Activated naive CD8-positive, alpha-beta T cell (primary cell): ENCODE data around the gene MARCHF11.

ENCODE experiments used
- H3K27ac Mint-ChIP-seq: one replicate; pipeline ENCODE4 v1.8.0; 2021; ENCODE audit warnings: mixed read lengths
- H3K27me3 Mint-ChIP-seq: one replicate; pipeline ENCODE4 v1.8.0; 2021; ENCODE audit warnings: mixed read lengths
- H3K36me3 Mint-ChIP-seq: one replicate; pipeline ENCODE4 v1.8.0; 2021; ENCODE audit warnings: mixed read lengths
- H3K4me1 Mint-ChIP-seq: one replicate; pipeline ENCODE4 v1.8.0; 2021; ENCODE audit warnings: low read depth, mixed read lengths
- H3K4me3 Mint-ChIP-seq: one replicate; pipeline ENCODE4 v1.8.0; 2021; ENCODE audit warnings: mild to moderate bottlenecking, mixed read lengths
- H3K9me3 Mint-ChIP-seq: one replicate; pipeline ENCODE4 v1.8.0; 2021; ENCODE audit warnings: low read depth, mixed read lengths

MARCHF11 gene

DNA sequence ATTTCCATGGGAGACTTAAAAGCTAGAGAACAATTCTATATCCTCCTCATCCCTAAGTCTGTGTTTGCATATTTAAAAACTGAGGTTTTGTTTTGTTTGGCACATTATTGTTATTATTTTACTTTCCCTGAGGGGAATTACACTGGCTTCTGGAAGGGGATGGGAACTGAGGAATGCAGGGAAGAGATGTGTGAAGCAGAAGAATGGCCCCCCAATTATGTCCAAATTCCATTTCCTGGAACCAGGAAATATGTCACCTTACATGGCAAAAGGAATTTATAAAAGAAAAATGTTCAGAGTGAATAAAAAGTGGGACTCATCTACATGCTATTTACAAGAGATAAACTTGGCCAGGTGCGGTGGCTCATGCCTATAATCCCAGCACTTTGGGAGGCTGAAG, 129.8 kb downstream of the MARCHF11 start:
- no peaks in the 10 kb centered on the region for H3K9me3 Mint-ChIP-seq
- H3K27me3 Mint-ChIP-seq = no peaks in the 10 kb centered on the region
- H3K36me3 Mint-ChIP-seq = no peaks in the 10 kb centered on the region

DNA sequence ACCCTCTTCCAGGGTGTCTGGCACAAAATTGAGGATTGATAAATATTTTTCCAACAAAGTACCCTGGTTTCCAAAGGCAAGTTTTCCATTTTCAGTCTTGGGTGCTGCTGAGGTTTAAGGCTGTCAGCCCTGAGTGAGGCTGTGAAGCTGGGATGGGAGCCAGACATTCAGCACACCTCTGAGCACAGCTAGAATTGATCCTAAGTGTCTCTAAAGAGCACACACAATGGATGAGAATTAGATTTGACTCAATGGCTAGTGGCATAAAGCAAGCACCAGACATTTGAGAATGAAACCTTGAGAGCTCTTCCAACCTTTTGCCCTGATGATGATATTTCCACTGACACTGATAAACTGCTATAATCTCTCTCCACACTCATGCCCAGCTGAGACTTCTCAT, 131.5 kb downstream of the MARCHF11 start:
- Mint-ChIP-seq H3K4me1 (no peaks in the 10 kb centered on the region), H3K4me3 (no peak overlapping the region), H3K9me3 (no peaks in the 10 kb centered on the region), H3K27me3 (no peaks in the 10 kb centered on the region), H3K27ac (no peak overlapping the region), H3K36me3 (no peaks in the 10 kb centered on the region)

More for the DNA sequence above, 129.8 kb downstream of the MARCHF11 start:
- no peaks in the 10 kb centered on the region for H3K4me1 Mint-ChIP-seq
- H3K4me3 Mint-ChIP-seq = no peak overlapping the region
- H3K27ac Mint-ChIP-seq = no peak overlapping the region

GRCh38 chr5:16043349-16043965, 136.1 kb downstream of the MARCHF11 start:
- H3K4me1 Mint-ChIP-seq = no peaks in the 10 kb centered on the region
- no peaks in the 10 kb centered on the region for H3K36me3 Mint-ChIP-seq
- peaks cover 1% of the 10 kb centered on the region for H3K27me3 Mint-ChIP-seq
- no peak overlapping the region for H3K27ac Mint-ChIP-seq
- no peak overlapping the region for H3K4me3 Mint-ChIP-seq
- no peaks in the 10 kb centered on the region for H3K9me3 Mint-ChIP-seq

GRCh38 chr5:16037121-16037845, 142.3 kb downstream of the MARCHF11 start:
- no peaks in the 10 kb centered on the region for H3K4me1 Mint-ChIP-seq
- H3K27me3 Mint-ChIP-seq = peaks cover 1% of the 10 kb centered on the region
- no peaks in the 10 kb centered on the region for H3K9me3 Mint-ChIP-seq

GRCh38 chr5:16034319-16035001, 145.1 kb downstream of the MARCHF11 start:
- Mint-ChIP-seq H3K9me3 (no peaks in the 10 kb centered on the region), H3K4me3 (no peak overlapping the region), H3K36me3 (no peaks in the 10 kb centered on the region), H3K27me3 (no peaks in the 10 kb centered on the region), H3K4me1 (no peaks in the 10 kb centered on the region), H3K27ac (no peak overlapping the region)

More at GRCh38 chr5:16037121-16037845, 142.3 kb downstream of the MARCHF11 start:
- Mint-ChIP-seq H3K4me3 (no peak overlapping the region), H3K27ac (no peak overlapping the region), H3K36me3 (no peaks in the 10 kb centered on the region)

DNA sequence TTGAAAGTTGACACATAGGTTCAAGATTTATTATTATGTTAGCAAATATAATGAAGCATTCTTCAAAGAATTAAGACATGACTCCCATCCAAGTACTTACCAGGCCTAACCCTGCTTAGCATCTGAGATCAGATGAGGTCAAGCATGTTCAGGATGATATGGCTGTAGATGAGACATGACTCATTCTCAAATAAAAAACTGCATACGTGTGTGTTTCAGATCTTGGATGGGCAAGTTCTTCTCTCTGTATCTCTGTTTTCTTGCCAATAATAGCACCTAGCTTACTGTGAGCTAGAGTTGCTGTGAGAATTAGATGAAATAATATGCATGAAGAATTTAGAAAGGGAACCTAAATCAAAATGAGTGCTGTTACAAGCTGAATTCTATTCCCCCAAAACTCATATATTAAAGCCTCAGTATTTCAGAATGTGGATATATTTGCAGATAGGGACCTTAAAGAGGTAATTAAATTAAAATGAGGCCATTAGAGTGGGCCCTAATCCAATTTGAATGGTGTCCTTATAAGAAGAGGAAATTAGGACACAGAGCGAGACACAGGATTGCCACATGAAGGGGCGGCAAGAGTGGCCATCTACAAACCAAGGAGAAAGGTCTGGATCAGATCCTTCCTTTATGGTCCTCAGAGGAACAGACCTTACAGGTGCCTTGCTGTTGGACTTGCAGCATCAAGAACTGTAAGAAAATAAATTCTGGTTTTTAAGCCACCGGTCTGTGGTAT, 146.2 kb downstream of the MARCHF11 start:
- H3K27me3 Mint-ChIP-seq = no peaks in the 10 kb centered on the region
- H3K36me3 Mint-ChIP-seq = no peaks in the 10 kb centered on the region
- no peak overlapping the region for H3K27ac Mint-ChIP-seq

GRCh38 chr5:16028708-16029107, 150.9 kb downstream of the MARCHF11 start:
- H3K9me3 Mint-ChIP-seq = no peaks in the 10 kb centered on the region

More for the DNA sequence above, 146.2 kb downstream of the MARCHF11 start:
- no peak overlapping the region for H3K4me3 Mint-ChIP-seq
- no peaks in the 10 kb centered on the region for H3K9me3 Mint-ChIP-seq
- no peaks in the 10 kb centered on the region for H3K4me1 Mint-ChIP-seq

GRCh38 chr5:16025681-16026080, 153.9 kb downstream of the MARCHF11 start:
- no peaks in the 10 kb centered on the region for H3K27me3 Mint-ChIP-seq
- no peak overlapping the region for H3K27ac Mint-ChIP-seq
- H3K4me1 Mint-ChIP-seq = no peaks in the 10 kb centered on the region
- H3K4me3 Mint-ChIP-seq = no peak overlapping the region
- no peaks in the 10 kb centered on the region for H3K9me3 Mint-ChIP-seq
- H3K36me3 Mint-ChIP-seq = no peaks in the 10 kb centered on the region

More at GRCh38 chr5:16028708-16029107, 150.9 kb downstream of the MARCHF11 start:
- Mint-ChIP-seq H3K36me3 (no peaks in the 10 kb centered on the region), H3K4me1 (no peaks in the 10 kb centered on the region), H3K4me3 (no peak overlapping the region), H3K27me3 (no peaks in the 10 kb centered on the region), H3K27ac (no peak overlapping the region)

DNA sequence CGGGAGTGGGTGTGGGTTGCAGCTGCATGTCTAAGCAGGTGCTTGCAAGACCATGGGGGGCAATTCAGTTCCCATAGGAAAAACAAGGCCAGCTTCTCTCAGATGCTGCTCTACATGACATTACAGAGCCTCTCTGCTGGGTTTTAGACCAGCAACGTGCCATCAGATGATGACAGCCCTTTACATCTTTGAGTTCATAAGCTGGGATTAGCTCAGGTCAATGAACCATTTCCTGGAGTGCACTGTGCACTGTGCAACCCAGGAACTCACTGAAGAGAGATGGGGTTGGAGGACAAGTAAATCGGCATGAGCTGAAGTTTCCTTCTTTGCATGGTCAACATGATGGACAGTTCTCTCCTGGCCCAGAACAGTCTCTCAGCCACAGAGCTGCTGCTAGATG, 160.6 kb downstream of the MARCHF11 start:
- no peaks in the 10 kb centered on the region for H3K9me3 Mint-ChIP-seq

DNA sequence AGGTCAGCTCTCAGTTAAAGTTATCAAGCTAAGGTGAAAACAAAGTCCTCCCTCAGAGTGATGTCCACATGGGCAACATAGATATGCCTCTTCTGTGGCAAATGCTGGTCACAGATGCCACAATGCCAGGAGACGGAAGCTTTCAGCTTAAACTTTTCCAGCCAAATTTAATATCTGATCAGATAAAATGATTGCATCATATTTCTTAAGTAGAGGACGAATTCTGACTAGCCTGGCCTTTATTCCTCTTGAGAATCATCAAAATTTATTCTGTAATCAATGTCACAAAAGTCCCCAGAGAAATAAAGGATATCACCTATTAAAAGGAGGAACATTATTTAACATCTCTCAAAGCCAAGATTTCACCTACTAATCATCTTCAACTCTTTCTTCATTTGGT, 161.9 kb downstream of the MARCHF11 start:
- Mint-ChIP-seq H3K27me3 (no peaks in the 10 kb centered on the region), H3K36me3 (no peaks in the 10 kb centered on the region), H3K4me3 (no peak overlapping the region), H3K27ac (no peak overlapping the region), H3K9me3 (no peaks in the 10 kb centered on the region), H3K4me1 (no peaks in the 10 kb centered on the region)

More for the DNA sequence above, 160.6 kb downstream of the MARCHF11 start:
- H3K4me1 Mint-ChIP-seq = no peaks in the 10 kb centered on the region
- no peaks in the 10 kb centered on the region for H3K27me3 Mint-ChIP-seq
- no peak overlapping the region for H3K4me3 Mint-ChIP-seq
- no peak overlapping the region for H3K27ac Mint-ChIP-seq
- no peaks in the 10 kb centered on the region for H3K36me3 Mint-ChIP-seq
